HepG2 (cell line): ENCODE data around the gene CBY1. TPM values are rescaled to one million over a fixed set of nuclear protein-coding genes. Genes with fewer than 3 reads are reported as not detected.

Experiments
- ARNT ChIP-seq: fragments of 450-650 bp; IDR thresholded peaks from 2 replicates; pipeline ENCODE4 v1.6.1; 2017
- ATF7 ChIP-seq, 2 experiments: fragments of 450-650 bp in 1 of 2; sonication (generic) in 1 of 2; formaldehyde crosslinking in 1 of 2; IDR thresholded peaks; 2 replicates each; pipeline versions ENCODE4 v1.4.0 to v1.6.1; 2016 to 2020; ENCODE audit warnings: antibody characterized with exemption in 1 of 2, mild to moderate bottlenecking in 1 of 2, missing genetic modification reagents in 1 of 2
- CBFB ChIP-seq: sonication (generic); formaldehyde crosslinking; IDR thresholded peaks from 2 replicates; pipeline ENCODE4 v1.4.0; 2020; ENCODE audit warnings: missing genetic modification reagents
- DMAP1 ChIP-seq: IDR thresholded peaks from 2 replicates; pipeline ENCODE4 v1.6.1; 2016
- ELF3 ChIP-seq: IDR thresholded peaks from 2 replicates; pipeline ENCODE4 v1.6.1; 2016; ENCODE audit warnings: missing genetic modification reagents, missing compliant biosample characterization
- FOXA1 ChIP-seq, 2 experiments: fragments of 450-650 bp in 1 of 2; sonication (generic) in 1 of 2; formaldehyde crosslinking in 1 of 2; IDR thresholded peaks; 2 replicates each; pipeline versions ENCODE4 v1.4.0 to v1.6.1; 2016 to 2020; ENCODE audit warnings: missing genetic modification reagents in 1 of 2
- HMGA1 ChIP-seq: sonication (generic); formaldehyde crosslinking; conservative IDR thresholded peaks from 2 replicates; pipeline ENCODE4 v1.4.0; 2020; ENCODE audit warnings: missing genetic modification reagents
- MEF2D ChIP-seq: sonication (generic); formaldehyde crosslinking; IDR thresholded peaks from 2 replicates; pipeline ENCODE4 v1.5.1; 2020; ENCODE audit warnings: mild to moderate bottlenecking, missing genetic modification reagents
- NKX3-1 ChIP-seq: sonication (generic); formaldehyde crosslinking; IDR thresholded peaks from 2 replicates; pipeline ENCODE4 v1.5.0; 2020; ENCODE audit warnings: missing genetic modification reagents
- PCBP2 ChIP-seq: fragments of 200-400 bp; formaldehyde crosslinking; optimal IDR thresholded peaks from 2 replicates; pipeline ENCODE3; 2018; ENCODE audit warnings: low read length, low read depth; ENCODE audit not compliant: poor library complexity, severe bottlenecking
- POLR2AphosphoS5 ChIP-seq: IDR thresholded peaks from 2 replicates; pipeline ENCODE4 v1.6.1; 2012; ENCODE audit warnings: low read depth, low read length
- SMARCC2 ChIP-seq: fragments of 450-650 bp; IDR thresholded peaks from 2 replicates; pipeline ENCODE4 v1.6.1; 2017; ENCODE audit warnings: antibody characterized with exemption, mild to moderate bottlenecking
- SP2 ChIP-seq: sonication (generic); formaldehyde crosslinking; IDR thresholded peaks from 2 replicates; pipeline ENCODE4 v1.5.1; 2020; ENCODE audit warnings: mild to moderate bottlenecking, missing genetic modification reagents
- ZNF781 ChIP-seq: sonication (generic); formaldehyde crosslinking; IDR thresholded peaks from 2 replicates; pipeline ENCODE4 v1.5.1; 2020; ENCODE audit warnings: borderline replicate concordance, mild to moderate bottlenecking, missing genetic modification reagents; ENCODE audit errors: not compliant biosample characterization
- ZNF83 ChIP-seq: sonication (generic); formaldehyde crosslinking; IDR thresholded peaks from 2 replicates; pipeline ENCODE4 v1.4.0; 2020; ENCODE audit warnings: missing genetic modification reagents, mild to moderate bottlenecking, borderline replicate concordance
- polyA plus RNA-seq, 8 experiments: library from polyadenylated mRNA; depleted of rRNA in 3 of 8; stranded (reverse) in 7 of 8; unstranded in 1 of 8; fragments of >200 nt; fragmentation: Illumina TruSeq in 4 of 8; extraction: Trizol in 4 of 8; gene quantifications; 2 replicates each; pipeline versions ENCODE4 v1.2.1 to v1.2.3, GENCODE V29; 2011 to 2016; ENCODE audit warnings: low read depth in 4 of 8, missing spikeins in 1 of 8, mixed read lengths in 1 of 8; ENCODE audit not compliant: insufficient read depth in 1 of 8
- total RNA-seq, 5 experiments: library from RNA; depleted of rRNA; stranded (reverse); fragments of >200 nt; fragmentation: Illumina TruSeq; extraction: Trizol; gene quantifications; 2 replicates each; pipeline ENCODE4 v1.2.3, GENCODE V29; 2016; ENCODE audit warnings: low read depth in 1 of 5
- TF ChIP-seq, protein P1 (sequence below): sonication (generic); formaldehyde crosslinking; conservative IDR thresholded peaks from 2 replicates; pipeline ENCODE4 v1.8.0; 2022; ENCODE audit warnings: low read depth, missing genetic modification reagents
- TF ChIP-seq, protein P2 (sequence below): IDR thresholded peaks from 2 replicates; pipeline ENCODE4 v1.6.1; 2012; ENCODE audit warnings: inconsistent platforms
- TF ChIP-seq, protein P3 (sequence below): sonication (generic); formaldehyde crosslinking; conservative IDR thresholded peaks from 2 replicates; pipeline ENCODE4 v1.4.0; 2020; ENCODE audit warnings: missing genetic modification reagents
- TF ChIP-seq, protein P4 (sequence below): sonication (generic); formaldehyde crosslinking; IDR thresholded peaks from 2 replicates; pipeline ENCODE4 v1.9.0; 2021; ENCODE audit warnings: missing genetic modification reagents, borderline replicate concordance
- TF ChIP-seq, protein P5 (sequence below): IDR thresholded peaks from 2 replicates; pipeline ENCODE4 v1.4.0; 2020; ENCODE audit warnings: mild to moderate bottlenecking, missing genetic modification reagents

CBY1 gene
- total and polyA plus RNA-seq, 2 of the 13 experiments (the other 11 are each of a cell fraction or from before 2014, with no cell fraction given), result 19.7 to 20.3 TPM

DNA sequence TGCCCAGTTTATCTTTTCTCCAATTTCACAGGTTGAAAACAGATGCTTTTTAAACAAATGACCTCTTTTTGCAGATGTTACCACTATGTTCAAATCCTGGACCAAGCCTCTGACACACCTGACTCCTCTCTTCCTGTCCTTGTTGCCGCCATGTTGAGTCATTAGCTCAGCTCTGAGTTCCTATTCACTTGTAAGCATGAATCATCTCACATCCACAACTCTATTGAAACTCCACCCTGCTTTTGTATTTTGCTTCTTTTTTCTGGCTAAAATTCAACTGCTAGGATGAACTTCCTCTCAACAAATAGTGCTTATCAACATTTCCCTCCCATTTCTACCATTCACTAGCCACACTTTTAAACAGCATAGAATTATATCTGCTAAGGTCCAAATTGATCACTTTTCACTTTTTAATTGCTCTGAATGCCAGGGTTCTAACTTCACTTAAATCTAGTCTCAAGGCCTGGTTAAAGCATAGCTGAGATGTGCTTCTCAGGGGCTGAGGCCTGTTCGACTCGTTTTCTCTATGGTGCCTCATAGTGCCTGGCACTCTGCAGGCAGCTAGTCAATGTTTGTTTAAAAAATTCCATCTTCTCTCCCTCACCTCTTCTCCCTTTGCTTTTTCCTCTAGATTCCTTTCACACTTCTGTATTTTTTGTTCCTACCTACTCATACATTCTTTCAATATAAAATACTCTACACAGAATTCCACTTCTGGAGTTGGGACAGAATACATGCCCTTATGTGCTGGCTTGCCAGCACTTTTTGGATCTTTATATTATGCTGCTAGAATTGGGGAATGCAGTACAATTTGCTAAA, 40.4 kb downstream of the CBY1 start (continued):
- TF ChIP-seq SMARCC2 (no peak), NKX3-1 (CRISPR knock-in tag) (no peak), ZNF83 (no peak), PCBP2 (no peak), POLR2AphosphoS5 (no peak), FOXA1 (IDR thresholded peaks at IDR 0.05) (no peak), FOXA1 (CRISPR knock-in tag; IDR thresholded peaks at IDR 0.05) (peak; percentile 31), SP2 (no peak), ATF7 (IDR thresholded peaks at IDR 0.05) (no peak), ATF7 (CRISPR knock-in tag; IDR thresholded peaks at IDR 0.05) (no peak), MEF2D (no peak), ARNT (no peak), ZNF781 (CRISPR knock-in tag) (no peak), CBFB (CRISPR knock-in tag) (no peak), HMGA1 (CRISPR knock-in tag) (no peak), ELF3 (no peak), DMAP1 (peak; percentile 50; the same call in 1 of the 2 replicates)
- TF ChIP-seq, protein P1, sequence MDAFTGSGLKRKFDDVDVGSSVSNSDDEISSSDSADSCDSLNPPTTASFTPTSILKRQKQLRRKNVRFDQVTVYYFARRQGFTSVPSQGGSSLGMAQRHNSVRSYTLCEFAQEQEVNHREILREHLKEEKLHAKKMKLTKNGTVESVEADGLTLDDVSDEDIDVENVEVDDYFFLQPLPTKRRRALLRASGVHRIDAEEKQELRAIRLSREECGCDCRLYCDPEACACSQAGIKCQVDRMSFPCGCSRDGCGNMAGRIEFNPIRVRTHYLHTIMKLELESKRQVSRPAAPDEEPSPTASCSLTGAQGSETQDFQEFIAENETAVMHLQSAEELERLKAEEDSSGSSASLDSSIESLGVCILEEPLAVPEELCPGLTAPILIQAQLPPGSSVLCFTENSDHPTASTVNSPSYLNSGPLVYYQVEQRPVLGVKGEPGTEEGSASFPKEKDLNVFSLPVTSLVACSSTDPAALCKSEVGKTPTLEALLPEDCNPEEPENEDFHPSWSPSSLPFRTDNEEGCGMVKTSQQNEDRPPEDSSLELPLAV (CRISPR knock-in tag), result no peak
- TF ChIP-seq, protein P2, sequence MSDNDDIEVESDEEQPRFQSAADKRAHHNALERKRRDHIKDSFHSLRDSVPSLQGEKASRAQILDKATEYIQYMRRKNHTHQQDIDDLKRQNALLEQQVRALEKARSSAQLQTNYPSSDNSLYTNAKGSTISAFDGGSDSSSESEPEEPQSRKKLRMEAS, result no peak
- TF ChIP-seq, protein P3, sequence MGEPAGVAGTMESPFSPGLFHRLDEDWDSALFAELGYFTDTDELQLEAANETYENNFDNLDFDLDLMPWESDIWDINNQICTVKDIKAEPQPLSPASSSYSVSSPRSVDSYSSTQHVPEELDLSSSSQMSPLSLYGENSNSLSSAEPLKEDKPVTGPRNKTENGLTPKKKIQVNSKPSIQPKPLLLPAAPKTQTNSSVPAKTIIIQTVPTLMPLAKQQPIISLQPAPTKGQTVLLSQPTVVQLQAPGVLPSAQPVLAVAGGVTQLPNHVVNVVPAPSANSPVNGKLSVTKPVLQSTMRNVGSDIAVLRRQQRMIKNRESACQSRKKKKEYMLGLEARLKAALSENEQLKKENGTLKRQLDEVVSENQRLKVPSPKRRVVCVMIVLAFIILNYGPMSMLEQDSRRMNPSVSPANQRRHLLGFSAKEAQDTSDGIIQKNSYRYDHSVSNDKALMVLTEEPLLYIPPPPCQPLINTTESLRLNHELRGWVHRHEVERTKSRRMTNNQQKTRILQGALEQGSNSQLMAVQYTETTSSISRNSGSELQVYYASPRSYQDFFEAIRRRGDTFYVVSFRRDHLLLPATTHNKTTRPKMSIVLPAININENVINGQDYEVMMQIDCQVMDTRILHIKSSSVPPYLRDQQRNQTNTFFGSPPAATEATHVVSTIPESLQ (CRISPR knock-in tag), result no peak
- TF ChIP-seq, protein P4, sequence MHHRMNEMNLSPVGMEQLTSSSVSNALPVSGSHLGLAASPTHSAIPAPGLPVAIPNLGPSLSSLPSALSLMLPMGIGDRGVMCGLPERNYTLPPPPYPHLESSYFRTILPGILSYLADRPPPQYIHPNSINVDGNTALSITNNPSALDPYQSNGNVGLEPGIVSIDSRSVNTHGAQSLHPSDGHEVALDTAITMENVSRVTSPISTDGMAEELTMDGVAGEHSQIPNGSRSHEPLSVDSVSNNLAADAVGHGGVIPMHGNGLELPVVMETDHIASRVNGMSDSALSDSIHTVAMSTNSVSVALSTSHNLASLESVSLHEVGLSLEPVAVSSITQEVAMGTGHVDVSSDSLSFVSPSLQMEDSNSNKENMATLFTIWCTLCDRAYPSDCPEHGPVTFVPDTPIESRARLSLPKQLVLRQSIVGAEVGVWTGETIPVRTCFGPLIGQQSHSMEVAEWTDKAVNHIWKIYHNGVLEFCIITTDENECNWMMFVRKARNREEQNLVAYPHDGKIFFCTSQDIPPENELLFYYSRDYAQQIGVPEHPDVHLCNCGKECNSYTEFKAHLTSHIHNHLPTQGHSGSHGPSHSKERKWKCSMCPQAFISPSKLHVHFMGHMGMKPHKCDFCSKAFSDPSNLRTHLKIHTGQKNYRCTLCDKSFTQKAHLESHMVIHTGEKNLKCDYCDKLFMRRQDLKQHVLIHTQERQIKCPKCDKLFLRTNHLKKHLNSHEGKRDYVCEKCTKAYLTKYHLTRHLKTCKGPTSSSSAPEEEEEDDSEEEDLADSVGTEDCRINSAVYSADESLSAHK (CRISPR knock-in tag), result no peak
- TF ChIP-seq, protein P5, sequence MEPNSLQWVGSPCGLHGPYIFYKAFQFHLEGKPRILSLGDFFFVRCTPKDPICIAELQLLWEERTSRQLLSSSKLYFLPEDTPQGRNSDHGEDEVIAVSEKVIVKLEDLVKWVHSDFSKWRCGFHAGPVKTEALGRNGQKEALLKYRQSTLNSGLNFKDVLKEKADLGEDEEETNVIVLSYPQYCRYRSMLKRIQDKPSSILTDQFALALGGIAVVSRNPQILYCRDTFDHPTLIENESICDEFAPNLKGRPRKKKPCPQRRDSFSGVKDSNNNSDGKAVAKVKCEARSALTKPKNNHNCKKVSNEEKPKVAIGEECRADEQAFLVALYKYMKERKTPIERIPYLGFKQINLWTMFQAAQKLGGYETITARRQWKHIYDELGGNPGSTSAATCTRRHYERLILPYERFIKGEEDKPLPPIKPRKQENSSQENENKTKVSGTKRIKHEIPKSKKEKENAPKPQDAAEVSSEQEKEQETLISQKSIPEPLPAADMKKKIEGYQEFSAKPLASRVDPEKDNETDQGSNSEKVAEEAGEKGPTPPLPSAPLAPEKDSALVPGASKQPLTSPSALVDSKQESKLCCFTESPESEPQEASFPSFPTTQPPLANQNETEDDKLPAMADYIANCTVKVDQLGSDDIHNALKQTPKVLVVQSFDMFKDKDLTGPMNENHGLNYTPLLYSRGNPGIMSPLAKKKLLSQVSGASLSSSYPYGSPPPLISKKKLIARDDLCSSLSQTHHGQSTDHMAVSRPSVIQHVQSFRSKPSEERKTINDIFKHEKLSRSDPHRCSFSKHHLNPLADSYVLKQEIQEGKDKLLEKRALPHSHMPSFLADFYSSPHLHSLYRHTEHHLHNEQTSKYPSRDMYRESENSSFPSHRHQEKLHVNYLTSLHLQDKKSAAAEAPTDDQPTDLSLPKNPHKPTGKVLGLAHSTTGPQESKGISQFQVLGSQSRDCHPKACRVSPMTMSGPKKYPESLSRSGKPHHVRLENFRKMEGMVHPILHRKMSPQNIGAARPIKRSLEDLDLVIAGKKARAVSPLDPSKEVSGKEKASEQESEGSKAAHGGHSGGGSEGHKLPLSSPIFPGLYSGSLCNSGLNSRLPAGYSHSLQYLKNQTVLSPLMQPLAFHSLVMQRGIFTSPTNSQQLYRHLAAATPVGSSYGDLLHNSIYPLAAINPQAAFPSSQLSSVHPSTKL (CRISPR knock-in tag), result peak; percentile 45
